Hepatocyte (in vitro differentiated cells): Measurements from ENCODE around the gene PRXL2B.

Source experiments
- CTCF ChIP-seq: fragments of 200-600 bp; sonication (generic); IDR thresholded peaks from 2 replicates; pipeline ENCODE4 v1.5.1; 2016; ENCODE audit warnings: antibody characterized with exemption, mild to moderate bottlenecking; ENCODE audit not compliant: poor library complexity
- EZH2 ChIP-seq: fragments of 200-600 bp; sonication (generic); IDR thresholded peaks from 2 replicates; pipeline ENCODE4 v1.6.1; 2016; ENCODE audit warnings: antibody characterized with exemption, mild to moderate bottlenecking, borderline replicate concordance
- EZH2phosphoT487 ChIP-seq: fragments of 200-600 bp; sonication (generic); IDR thresholded peaks from one replicate; pipeline ENCODE4 v1.6.1; 2018; ENCODE audit warnings: antibody characterized with exemption, mild to moderate bottlenecking, low read depth, moderate library complexity; ENCODE audit not compliant: unreplicated experiment, severe bottlenecking

GRCh38 chr1:2632561-2633361 lies 46.2 kb downstream of the PRXL2B start, which contains the start of gene MMEL1:
- TF ChIP-seq CTCF (no peak), EZH2 (no peak), EZH2phosphoT487 (no peak)
